Esophagus mucosa (tissue), 1 donor: Measurements from ENCODE around the gene ADGRL4. TPM values are rescaled to one million over a fixed set of nuclear protein-coding genes. Genes with fewer than 3 reads are reported as not detected.
"Not testable (repeated sequence)": the region's sequence is repeated elsewhere in the genome, so short reads cannot be mapped to it uniquely, and the experiment has no call there.

Experiments used
- ATAC-seq: fragments of 200-7000 bp; cut with Tn5 transposase; one replicate; pipeline ENCODE4 v1.9.1; 2020
- total RNA-seq: library from RNA; stranded (reverse); gene quantifications from one replicate; pipeline ENCODE4 v1.2.4, GENCODE V29; 2023
- donor health status: DM: yes; HTN: yes; CAD: no.

ADGRL4 gene
- total RNA-seq, result 3.5 TPM

- peak; percentile 48 for ATAC-seq
Observed at GRCh38 chr1:79006564-79006963, at the start of gene ADGRL4. Gene ADGRL4 (minus strand): TSS chr1:79006730. CDS start chr1:79006654, 76 bp downstream.

DNA sequence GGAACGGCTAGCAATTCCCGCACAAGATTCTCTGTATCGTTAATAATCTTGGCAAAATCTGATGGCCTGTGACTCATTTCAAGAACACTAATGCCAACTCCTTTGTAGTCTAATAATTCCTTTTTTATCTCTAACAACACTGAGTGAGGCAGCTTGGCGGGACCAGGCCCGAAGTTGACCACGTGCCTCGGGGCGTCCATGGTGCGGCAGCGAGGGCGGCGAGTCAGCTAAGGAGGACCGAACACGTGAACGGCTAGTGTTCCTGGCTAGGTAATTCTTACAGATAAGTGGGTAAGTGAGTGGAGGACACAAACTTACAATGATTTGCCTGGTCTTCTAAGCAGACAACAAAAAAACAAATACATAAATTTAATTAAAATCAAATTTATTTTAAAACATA lies 49.3 kb upstream of the ADGRL4 start:
- no peak for ATAC-seq

GRCh38 chr1:79052829-79053449 lies 46.4 kb upstream of the ADGRL4 start:
- no peak for ATAC-seq

DNA sequence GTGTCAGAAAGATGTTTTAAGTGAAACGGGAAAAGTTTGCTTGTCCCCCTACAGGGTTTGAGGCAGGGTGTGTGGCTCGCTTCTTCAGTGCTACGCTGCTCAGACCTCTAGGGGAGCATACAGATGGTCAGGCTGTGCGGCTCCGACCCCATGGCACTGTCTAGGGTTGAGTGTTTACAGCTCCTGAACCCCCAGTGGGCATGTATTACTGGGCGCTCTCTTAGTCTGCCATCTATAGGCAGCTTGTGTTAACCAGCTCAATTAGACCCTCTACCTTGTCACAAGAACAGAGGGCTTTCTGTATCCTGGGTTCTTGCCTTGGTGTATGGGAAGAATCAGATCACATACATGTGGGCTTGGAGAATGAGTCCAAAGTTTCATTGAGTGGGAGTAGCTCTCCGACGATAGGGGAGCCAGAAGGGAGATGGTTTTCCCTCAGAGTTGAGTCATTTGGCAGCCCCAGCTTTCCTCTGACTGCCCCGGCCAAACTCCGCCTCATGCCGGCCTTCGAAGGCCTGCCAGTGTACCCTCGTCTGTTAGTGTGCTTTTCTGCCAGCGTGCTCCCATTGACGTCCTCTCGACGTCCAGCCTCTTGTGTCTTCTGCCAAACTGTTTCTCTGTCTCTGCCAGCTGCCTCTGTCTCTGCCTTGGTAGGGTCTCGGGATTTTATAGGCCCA lies 38.6 kb upstream of the ADGRL4 start:
- ATAC-seq, result no peak

DNA sequence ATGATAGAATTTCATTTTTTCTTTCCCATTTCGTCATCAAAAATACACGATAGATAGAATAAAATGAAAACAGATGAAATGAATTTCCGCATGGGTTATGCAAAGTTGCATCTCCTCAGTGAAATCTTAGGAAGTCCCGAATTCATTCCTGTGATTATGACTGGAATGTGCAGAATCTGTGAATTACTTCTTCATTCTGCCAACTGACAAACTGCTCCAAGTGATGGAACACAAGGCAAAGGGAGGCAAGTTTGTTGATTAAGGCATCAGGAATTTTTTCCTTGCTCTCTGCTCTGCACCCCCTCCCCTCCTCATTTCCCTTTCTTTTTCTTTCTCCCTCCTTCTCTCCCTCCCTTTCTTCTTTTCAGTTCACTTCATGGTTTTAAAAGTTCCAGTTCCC lies 37.0 kb upstream of the ADGRL4 start:
- ATAC-seq, result no peak

DNA sequence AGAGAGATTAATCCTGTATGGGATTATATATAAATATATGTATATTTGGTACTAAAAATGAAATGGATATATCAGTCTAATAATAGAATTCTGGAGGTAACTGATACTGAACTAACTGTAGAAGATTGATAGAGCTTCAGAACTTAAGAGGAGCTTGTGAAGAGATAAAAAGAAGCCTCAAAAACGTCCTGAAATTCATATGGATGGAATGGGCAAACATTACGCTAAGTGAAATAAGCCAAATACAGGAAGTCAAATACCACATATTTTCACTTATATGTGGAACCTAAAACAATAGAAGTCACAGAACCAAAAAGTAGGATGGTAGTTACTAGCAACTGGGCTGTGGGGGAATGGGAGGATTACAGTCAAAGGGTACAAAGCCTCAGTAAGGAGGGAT lies 36.0 kb upstream of the ADGRL4 start:
- ATAC-seq, result no peak

GRCh38 chr1:79042117-79042516 lies 35.6 kb upstream of the ADGRL4 start:
- ATAC-seq, result no peak

GRCh38 chr1:79041666-79042065 lies 35.1 kb upstream of the ADGRL4 start:
- ATAC-seq, result no peak

GRCh38 chr1:79040424-79041082 lies 34.0 kb upstream of the ADGRL4 start:
- no peak for ATAC-seq

DNA sequence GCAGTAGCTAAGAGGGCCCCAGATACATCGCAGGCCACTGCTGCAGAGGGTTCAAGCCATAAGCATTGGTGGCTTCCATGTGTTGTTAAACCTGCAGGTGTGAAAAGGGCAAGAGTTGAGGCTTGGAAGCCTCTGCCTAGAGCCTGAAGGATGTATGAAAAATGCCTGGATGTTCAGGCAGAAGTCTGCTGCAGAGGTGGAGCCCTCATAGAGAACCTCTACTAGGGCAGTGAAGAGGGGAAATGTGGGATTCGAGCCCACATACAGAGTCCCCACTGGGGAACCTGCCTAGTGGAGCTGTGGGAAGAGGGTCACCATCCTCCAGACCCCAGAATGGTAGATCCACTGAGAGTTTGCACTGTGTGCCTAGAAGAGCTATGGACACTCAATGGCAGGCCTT lies 30.6 kb upstream of the ADGRL4 start:
- ATAC-seq, result no peak

DNA sequence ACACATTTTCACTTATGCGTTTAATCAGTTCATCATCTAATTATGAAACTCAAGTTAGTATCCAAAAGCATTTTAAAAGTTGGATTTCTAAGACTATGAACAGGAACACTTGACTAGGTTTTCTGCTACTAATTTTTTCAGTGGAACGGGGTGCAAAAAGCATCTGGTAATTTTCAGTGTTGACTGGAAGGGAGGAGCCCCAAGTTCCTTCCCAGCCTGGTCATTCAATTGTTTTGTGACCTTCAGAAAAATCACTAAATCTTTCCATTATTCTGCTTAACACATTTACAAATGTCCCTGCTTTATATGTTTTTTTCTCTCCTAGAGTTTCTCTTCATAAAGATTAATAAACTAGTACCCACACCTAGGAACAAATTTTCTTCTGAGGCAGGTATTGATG lies 6.0 kb upstream of the ADGRL4 start:
- no peak for ATAC-seq

DNA sequence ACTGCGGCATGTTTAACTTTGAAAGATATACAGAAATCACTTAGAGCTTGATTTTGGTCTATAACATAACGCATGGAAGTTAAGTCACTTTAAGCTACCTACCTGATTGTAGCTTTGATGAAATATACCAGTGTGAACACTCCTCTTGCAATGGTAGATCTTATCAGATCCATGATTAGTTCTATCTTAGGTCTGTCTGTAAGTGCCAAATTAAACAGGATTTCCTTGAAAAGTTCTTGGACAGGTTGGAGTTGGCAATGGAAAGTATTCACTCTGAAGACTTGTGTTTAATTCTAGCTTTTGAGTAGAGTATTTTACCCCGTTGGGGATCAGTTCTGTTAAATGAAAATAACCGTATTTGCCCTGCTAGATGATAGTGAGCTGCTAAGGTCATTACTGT lies 4.1 kb upstream of the ADGRL4 start:
- no peak for ATAC-seq

- no peak for ATAC-seq
Observed at GRCh38 chr1:79005945-79006344, 585 bp downstream of the ADGRL4 start.

DNA sequence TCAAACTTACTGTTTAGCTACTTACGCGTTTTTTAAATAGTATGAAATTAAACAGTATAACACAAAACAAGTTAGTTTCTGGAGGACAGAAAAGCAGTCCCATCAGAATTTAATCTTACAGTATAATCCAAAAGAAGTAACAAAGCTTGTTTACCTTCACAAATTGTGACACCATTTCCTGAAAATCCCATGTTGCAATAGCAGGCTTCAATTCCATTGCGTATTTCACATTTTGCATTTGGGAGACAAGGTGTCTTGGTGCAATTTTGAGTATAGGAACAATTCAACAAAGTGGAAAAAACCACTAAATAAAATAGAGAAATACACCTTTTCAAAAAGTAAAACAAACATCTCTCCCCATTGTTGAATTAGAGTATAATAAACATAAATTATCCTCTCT lies 1.6 kb downstream of the ADGRL4 start:
- ATAC-seq, result no peak

DNA sequence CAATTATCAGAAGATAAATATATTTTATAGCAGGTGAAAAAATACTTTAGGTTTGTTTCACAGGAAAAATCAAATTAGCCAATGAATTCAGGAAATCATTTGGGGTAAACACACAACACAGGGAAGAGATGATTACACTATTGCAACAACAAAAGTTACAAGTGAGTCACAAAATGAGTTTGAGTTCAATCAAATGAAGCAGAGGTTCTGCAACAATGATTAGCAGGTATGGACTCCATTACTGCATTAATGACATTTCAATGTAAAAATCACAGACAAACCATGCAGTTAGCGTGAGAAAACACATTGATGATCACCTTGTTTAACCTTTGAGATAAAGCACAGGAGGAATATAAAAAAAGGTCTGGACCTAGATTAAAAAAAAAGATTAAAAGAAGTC lies 9.7 kb downstream of the ADGRL4 start:
- ATAC-seq, result no peak

DNA sequence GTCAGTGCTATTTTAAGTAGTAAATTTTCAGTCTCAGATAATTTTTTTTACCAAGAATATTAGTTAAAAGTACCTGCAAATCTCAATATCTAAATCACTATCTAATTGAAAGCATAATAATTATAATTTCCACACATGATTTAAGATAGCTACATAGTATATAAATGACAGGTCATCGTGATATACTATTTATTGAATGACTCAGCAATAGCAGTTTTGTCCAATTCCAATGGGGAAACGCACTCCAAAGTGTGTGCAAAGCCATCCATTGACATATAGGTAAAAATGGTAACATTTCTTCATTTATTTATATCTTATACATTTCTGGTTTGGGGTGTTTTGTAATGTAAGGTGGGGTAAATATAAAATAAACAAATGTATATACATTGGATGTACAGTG lies 19.5 kb downstream of the ADGRL4 start:
- no peak for ATAC-seq

DNA sequence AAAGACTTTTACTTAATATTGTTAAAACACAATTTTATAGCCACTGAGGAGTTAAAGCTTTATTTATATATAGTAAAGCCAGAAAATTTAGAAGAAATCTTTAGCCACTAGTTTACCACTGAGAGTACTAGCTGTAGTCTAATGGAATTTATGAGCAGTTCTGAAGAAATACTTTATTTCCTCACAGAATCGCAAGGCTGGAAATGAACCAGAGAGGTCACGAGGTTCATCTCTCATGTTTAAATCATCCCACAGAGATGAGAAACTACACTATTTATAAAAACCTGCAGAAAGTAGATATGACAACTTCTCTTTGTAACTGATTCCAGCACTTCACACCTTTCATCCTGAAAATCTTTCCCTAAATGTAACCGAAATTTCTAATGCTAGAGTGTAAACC lies 26.0 kb downstream of the ADGRL4 start:
- ATAC-seq, result no peak

- ATAC-seq, result no peak
Observed at GRCh38 chr1:78972723-78973122, 33.8 kb downstream of the ADGRL4 start.

GRCh38 chr1:78967091-78967490 lies 39.4 kb downstream of the ADGRL4 start:
- ATAC-seq, result not testable (repeated sequence)

DNA sequence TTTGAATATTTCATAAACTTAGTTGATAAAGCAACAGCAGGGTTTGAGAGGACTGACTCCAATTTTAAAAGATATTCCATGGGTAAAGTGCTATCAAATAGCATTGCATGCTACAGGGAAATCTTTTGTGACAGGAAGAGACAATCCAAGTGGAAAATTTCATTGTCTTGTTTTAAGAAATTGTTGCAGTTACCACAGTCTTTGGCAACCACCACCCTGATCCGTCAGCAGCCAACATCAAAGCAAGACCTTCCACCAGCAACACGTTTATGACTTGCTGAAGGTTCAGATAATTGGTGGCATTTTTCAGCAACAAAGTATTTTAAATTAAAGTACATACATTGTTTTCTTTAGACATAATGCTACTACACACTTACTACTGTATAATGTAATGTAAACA lies 47.8 kb downstream of the ADGRL4 start:
- no peak for ATAC-seq

DNA sequence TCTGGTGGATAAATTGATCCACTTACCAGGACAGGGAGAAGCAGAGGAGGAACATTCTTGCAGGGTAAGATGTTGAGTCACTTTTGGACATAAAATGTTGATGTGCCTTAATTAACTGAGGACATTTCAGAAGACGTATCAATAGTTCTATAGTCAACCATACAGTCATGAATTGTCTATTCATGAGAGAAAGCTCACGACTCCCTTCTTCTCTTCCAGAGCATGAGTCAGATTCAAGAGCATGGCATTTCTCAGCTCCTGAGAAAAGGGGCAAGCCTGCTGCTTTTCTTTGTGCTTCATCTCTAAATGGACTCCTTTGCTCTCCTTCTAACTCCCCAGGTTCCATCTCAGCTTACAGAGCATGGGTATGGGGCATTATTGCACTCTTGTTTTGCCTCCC lies 55.7 kb downstream of the ADGRL4 start:
- ATAC-seq, result no peak

- no peak for ATAC-seq
Observed at GRCh38 chr1:78949227-78949626, 57.3 kb downstream of the ADGRL4 start.

DNA sequence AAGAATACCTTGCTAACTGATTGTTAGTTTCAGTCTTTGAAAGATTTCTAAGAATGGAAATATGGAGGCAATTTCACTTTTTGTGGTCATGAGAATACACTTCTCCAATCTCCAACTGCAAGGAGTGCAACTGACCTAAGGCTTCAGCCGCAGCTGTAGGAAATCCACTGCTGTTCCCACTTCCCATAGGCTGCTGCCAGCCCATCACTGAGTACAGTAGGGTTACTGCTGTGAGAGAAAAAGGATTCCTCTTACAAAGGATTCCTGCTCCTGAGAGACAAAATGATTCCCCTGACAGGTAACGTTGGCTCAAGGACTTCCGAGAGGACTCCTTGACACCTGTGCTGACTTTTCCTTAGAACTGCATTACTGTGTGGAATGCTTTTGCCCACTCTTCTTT lies 87.4 kb downstream of the ADGRL4 start:
- no peak for ATAC-seq

GRCh38 chr1:78918157-78918556 lies 88.4 kb downstream of the ADGRL4 start:
- ATAC-seq, result no peak
